ENCODE measurements around the gene KRT85. TPM values are rescaled to one million over a fixed set of nuclear protein-coding genes. Genes with fewer than 3 reads are reported as not detected.

Gene KRT85
- total RNA-seq, 4 donors from 2014 or later: 0.15 to 101 (median 8.3) TPM; not detected in 1

DNA sequence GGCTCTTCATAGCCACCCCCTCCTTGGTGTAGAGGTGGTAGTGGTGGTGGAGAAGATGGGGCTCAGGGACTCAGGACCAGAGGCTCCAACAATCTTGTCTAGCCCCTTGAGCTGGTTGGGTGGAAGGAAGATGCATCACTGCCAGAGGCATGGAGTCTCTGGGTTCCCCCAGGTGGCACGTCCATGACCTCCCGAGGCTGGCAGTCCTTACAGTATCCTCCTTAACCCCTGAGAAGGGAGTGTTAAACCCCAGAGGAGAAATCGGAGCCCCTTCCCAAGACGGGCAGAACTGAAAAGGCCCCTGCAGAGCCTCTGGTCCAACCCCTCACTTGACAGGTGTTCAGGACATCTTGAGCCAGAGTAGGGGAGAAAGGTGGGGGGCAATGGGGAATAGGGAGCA, 55.2 kb downstream of the KRT85 start:
- WGBS, 2 donors: 81 to 86% methylated on average over 4 of the region's 4 CpGs
- intact Hi-C loops (cut with DNase I; ENCODE audit: low total_unique reads): no loop called here
- no peak overlapping the region for H3K4me3 ChIP-seq (ENCODE audit: low read depth, poor library complexity, severe bottlenecking)
- peak in 1 of 2 donors; percentile 75 for DNase-seq (ENCODE audit: low spot score in 2 of 2)
- TF ChIP-seq, protein P1, sequence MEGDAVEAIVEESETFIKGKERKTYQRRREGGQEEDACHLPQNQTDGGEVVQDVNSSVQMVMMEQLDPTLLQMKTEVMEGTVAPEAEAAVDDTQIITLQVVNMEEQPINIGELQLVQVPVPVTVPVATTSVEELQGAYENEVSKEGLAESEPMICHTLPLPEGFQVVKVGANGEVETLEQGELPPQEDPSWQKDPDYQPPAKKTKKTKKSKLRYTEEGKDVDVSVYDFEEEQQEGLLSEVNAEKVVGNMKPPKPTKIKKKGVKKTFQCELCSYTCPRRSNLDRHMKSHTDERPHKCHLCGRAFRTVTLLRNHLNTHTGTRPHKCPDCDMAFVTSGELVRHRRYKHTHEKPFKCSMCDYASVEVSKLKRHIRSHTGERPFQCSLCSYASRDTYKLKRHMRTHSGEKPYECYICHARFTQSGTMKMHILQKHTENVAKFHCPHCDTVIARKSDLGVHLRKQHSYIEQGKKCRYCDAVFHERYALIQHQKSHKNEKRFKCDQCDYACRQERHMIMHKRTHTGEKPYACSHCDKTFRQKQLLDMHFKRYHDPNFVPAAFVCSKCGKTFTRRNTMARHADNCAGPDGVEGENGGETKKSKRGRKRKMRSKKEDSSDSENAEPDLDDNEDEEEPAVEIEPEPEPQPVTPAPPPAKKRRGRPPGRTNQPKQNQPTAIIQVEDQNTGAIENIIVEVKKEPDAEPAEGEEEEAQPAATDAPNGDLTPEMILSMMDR (IDR thresholded peaks at IDR 0.05): no peak
- no peak for TF ChIP-seq POLR2A (IDR thresholded peaks at IDR 0.05)

DNA sequence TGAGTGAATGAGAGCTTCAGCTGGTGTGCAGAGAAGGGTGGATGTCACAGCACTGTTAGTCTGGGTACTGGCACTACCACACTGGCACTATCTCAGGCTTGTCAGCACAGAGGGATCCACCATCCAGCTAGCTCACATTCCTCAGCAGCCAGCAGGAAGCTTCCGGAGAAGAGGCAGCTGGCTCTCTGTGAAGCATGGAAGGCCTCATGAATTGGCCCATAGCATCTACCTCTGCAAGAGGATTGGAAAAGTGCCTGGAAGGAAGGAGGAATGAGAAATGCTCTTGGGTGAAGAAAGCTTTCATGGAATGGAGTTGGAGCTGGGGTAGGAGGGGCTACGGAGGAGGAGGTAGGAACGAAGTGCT, 56.0 kb downstream of the KRT85 start:
- TF ChIP-seq, protein P1 (IDR thresholded peaks at IDR 0.05): no peak
- no peak for TF ChIP-seq POLR2A (IDR thresholded peaks at IDR 0.05)
- DNase-seq (ENCODE audit: low spot score in 2 of 2): peak in 1 of 2 donors; percentile 39
- WGBS, 2 donors: 78 to 89% methylated on average over 3 of the region's 3 CpGs
- no peak overlapping the region for H3K4me3 ChIP-seq (ENCODE audit: low read depth, poor library complexity, severe bottlenecking)
- intact Hi-C loops (cut with DNase I; ENCODE audit: low total_unique reads): no loop called here

DNA sequence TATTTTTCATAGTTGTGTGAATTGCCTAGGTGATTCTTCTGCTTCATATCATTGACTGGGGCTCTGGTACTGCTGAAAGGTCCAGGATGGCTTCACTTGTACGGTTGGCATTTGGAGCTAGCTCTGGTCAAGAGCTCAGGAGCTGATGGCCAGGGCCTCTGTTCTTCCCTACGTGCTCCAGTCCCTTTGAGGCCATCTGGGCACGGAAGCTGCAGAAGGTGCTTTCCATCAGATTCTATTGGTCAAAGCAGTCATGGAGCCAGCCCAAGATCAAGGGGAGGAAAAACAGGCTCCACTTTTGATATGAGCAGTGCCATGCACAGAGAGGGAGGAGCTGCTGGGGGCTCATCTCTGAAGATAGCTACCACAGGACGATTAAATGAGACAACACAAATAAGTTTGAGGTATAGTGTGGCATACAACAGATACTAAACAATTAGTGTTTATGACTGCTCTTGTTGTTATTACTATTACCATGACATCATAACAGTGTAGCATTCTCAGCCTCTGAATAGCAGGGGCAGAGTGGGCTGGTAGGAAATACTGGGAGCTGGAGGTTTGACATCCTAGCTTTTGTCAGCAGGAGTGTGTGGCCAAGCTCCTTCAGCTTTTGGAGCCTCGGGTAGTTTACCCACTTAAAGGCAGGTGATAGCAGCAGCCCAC, 56.5 kb downstream of the KRT85 start:
- no peak for TF ChIP-seq POLR2A (IDR thresholded peaks at IDR 0.05)
- TF ChIP-seq, protein P1 (IDR thresholded peaks at IDR 0.05): no peak
- peak in 1 of 2 donors; percentile 72 for DNase-seq (ENCODE audit: low spot score in 2 of 2)
- intact Hi-C loops (cut with DNase I; ENCODE audit: low total_unique reads): no loop called here
- 80 to 86% methylated on average over 5 of the region's 5 CpGs for WGBS, 2 donors
- H3K4me3 ChIP-seq (ENCODE audit: low read depth, poor library complexity, severe bottlenecking): no peak overlapping the region

Other genes starting within 250 kb of the KRT85 start
- gene KRT80, start 175.5 kb downstream of the KRT85 start, total RNA-seq: 100 to 1,000 TPM; 269 to 349 (median 275) TPM
- 100 to 1,000 TPM in 2 of 4 donors, 10 to 100 TPM in 2; 28.2 to 206 (median 125) TPM for gene KRT7, start 134.2 kb downstream of the KRT85 start, total RNA-seq
- gene KRT86, start 92.8 kb downstream of the KRT85 start, total RNA-seq: 100 to 1,000 TPM in 1 of 4 donors, 1 to 10 TPM in 1, under 1 TPM in 1, not detected in 1; 0.86 to 298 (median 10.0) TPM
- gene KRT81, start 75.9 kb downstream of the KRT85 start, total RNA-seq: 100 to 1,000 TPM in 1 of 4 donors, 10 to 100 TPM in 1, under 1 TPM in 1, not detected in 1; 0.37 to 204 (median 10.6) TPM
- gene KRT83, start 46.1 kb downstream of the KRT85 start, total RNA-seq: 10 to 100 TPM in 1 of 4 donors, 1 to 10 TPM in 1, not detected in 2; 2.1 to 34.7 TPM
- under 1 TPM in 2 of 4 donors, not detected in 2; 0.46 to 0.75 TPM for gene KRT84, start 18.2 kb upstream of the KRT85 start, total RNA-seq
- 10 to 100 TPM in 1 of 4 donors, under 1 TPM in 1, not detected in 2; 0.46 to 10.3 TPM for gene KRT82, start 38.9 kb upstream of the KRT85 start, total RNA-seq
- gene KRT75, start 66.9 kb upstream of the KRT85 start, total RNA-seq: 10 to 100 TPM in 1 of 4 donors, 1 to 10 TPM in 3; 1.6 to 31.9 (median 4.9) TPM
- gene KRT6B, start 84.7 kb upstream of the KRT85 start, total RNA-seq: 100 to 1,000 TPM in 2 of 4 donors, 10 to 100 TPM in 2; 49.8 to 441 (median 157) TPM
- 10 to 100 TPM in 1 of 4 donors, 1 to 10 TPM in 1, under 1 TPM in 1, not detected in 1; 0.13 to 11.0 (median 1.0) TPM for gene KRT6C, start 106.3 kb upstream of the KRT85 start, total RNA-seq
- 100 to 1,000 TPM in 2 of 4 donors, 10 to 100 TPM in 2; 75.3 to 617 (median 182) TPM for gene KRT6A, start 125.8 kb upstream of the KRT85 start, total RNA-seq
- 1,000 to 10,000 TPM; 2,541 to 6,567 (median 4,278) TPM for gene KRT5, start 152.9 kb upstream of the KRT85 start, total RNA-seq
- gene KRT71, start 185.7 kb upstream of the KRT85 start, total RNA-seq: 10 to 100 TPM in 1 of 4 donors, 1 to 10 TPM in 1, under 1 TPM in 1, not detected in 1; 0.32 to 61.7 (median 1.6) TPM
- 10 to 100 TPM in 1 of 4 donors, 1 to 10 TPM in 1, under 1 TPM in 2; 0.30 to 14.6 (median 0.82) TPM for gene KRT74, start 206.4 kb upstream of the KRT85 start, total RNA-seq
- 10 to 100 TPM in 2 of 4 donors, 1 to 10 TPM in 1, under 1 TPM in 1; 0.42 to 14.0 (median 7.1) TPM for gene KRT72, start 234.0 kb upstream of the KRT85 start, total RNA-seq